Midbrain (tissue), 1 donor: ENCODE measurements around the gene ZNF580.
A peak's percentile ranks its signal among the peaks of the same experiment; 100 is the strongest.

Experiments
- DNase-seq: peaks from one replicate; lab custom pipeline; 2025; lab: John Stamatoyannopoulos, UW

ZNF580 gene

GRCh38 chr19:55660991-55661390, 20.2 kb downstream of the ZNF580 start:
- DNase-seq: no peak

DNA sequence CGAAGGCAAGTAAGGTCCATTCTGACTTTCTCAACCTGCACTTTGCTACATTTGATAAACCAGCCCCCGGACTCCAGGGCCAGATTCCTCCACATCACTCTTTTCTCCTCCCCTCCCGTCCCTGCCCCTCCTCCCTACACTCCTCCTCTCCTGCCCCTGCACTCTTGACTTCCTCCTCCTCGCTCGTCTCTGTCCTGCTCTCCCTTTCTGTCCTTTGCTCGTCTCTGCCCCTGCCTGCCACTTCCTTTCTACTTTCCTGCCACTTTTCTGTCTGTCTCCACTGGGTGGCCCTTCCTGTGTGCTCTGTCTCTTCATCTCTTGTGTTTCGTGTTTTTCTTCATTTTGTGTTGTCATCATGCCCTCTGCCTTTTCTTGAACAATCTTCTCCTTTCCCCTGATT, 21.0 kb downstream of the ZNF580 start:
- DNase-seq: no peak

DNA sequence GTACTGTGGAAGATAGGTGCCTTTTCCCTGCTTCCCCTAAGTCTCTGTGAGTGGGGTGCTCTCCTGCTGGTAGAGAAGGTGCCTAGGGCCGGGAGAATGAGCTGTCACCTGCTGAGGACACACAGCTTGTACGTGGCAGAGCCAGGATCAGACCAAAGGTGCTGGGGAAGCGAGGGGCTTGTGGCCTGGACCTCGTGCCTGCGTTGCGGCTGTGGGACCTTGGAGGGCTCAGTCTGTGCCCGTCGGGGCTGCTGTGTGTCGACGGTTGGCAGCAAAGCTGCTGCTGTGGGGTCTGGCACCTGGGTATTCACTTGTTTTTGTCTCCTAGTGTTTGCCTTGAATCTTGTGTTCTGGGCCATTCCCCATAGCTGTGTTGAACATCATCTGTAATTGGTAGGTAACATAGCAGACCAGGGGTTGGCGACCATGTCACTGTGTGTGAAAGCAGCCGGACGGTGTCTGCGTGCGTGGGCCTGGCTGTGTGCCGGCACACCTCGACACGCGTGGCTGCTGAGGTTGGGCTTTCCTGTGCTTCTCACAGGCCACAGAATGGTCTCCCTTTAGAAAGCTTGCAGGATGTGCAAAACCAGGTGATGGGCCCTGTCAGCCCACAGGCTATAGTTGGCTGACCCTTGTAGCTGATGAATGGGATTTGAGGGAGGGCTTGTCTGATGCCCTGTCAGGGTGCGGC, 23.2 kb downstream of the ZNF580 start:
- no peak for DNase-seq

DNA sequence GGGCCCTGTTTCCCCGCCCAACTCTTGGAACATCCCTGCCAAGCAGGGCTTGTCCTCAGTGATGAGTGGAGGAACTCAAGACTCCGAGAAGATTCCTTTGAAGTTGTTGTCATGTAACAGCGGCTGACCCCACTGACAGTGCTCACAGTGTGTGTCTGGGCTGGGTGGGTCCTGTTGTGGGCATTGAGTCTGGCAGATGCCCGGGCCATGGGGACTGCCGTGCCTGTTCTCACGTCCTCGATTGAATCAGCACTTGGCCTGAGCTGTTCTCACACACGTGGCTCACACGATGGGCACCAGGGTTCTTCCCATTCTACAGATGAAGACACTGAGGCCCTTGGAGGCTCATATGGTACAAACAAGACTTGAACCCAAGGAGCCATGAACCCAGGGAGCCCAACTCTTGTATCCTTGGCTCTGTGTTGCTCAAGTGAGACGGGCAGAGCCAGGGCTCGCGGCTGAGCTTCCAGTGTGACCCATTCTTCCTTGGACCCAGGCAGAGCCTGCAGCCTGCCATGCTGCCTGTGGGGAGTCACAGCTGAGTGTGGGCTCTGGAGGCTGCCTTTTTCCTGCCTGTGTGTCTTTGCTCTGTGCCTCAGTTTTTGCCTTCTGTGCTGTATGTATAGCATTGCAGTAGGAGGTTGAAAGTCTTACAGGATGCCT, 25.7 kb downstream of the ZNF580 start:
- no peak for DNase-seq

DNA sequence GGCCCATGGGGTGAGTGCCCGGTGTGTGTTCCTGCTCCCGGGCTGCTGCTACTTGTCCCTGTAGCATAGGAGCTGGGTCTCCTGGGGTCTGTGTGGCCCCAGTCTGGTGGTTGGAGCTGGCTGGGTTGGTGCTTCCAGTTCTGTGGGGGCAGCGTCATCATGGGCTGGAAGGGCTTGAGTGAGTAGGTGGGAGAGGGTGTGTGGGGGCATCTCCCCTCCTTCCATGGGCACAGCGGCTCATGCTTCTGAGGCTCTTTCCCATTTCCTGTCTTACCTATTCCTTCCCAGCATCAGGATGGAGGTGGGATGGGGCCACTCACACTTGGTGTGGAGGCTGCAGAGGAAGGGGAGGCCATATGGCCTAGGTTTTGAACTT, 26.2 kb downstream of the ZNF580 start:
- no peak for DNase-seq

- no peak for DNase-seq
Measured at GRCh38 chr19:55667511-55667910, 26.7 kb downstream of the ZNF580 start.

- DNase-seq: no peak
Measured at GRCh38 chr19:55667958-55668357, 27.2 kb downstream of the ZNF580 start.

GRCh38 chr19:55668603-55669348, 28.0 kb downstream of the ZNF580 start:
- DNase-seq: no peak

- DNase-seq: no peak
Measured at GRCh38 chr19:55669418-55670279, 28.8 kb downstream of the ZNF580 start.

DNA sequence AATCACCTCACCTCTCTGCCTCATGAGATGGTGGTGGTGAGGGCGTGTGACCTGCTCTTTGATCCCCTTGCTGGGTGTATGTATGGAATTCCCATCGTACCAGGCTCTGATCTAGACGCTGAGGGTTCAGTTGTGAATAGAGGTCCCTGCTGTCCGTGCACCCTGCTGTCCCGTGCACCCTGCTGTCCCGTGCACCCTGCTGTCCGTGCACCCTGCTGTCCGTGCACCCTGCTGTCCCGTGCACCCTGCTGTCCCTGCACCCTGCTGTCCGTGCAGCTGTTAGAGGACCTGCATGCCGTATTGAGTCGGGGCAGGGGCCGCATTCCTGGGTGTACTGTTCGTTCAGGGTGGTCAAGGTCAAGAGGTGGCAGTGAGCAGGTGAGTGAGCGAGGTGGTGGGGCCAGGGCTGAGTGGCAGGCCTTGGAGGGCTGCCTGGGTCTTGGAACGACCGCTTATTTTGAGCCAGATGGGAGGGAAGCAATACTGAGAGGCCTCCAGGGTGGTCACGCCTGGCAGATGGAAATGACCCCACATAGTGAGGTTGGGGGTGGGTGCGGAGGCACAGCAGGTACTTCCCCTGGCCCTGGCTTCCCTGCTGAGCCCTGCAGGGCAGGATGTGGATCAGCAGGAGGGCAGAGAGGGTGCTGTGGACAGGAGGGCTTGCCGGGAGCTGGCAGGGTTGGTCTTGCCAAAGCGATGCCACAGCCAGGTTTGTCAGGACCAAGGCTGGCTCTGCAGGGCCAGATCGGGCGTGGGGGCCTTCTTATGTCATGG, 29.7 kb downstream of the ZNF580 start:
- DNase-seq: no peak

DNA sequence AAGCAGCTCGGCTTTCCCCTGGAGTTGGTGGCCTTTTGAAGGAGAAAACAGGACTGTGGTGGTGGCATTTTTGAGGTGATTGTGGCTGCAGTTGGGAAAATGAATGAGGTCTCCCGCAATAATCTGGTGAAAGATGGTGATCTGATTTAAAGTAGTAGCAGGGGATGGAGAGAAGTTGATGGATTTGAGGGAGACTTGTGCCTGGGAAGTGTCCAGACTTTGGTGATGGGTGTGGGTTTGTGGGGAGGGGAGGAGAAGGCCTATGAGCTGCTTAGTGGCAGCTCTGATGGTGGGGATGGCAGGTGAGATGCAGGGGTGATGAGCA, 30.2 kb downstream of the ZNF580 start:
- no peak for DNase-seq

- DNase-seq: no peak
Measured at GRCh38 chr19:55672418-55672817, 31.6 kb downstream of the ZNF580 start.

DNA sequence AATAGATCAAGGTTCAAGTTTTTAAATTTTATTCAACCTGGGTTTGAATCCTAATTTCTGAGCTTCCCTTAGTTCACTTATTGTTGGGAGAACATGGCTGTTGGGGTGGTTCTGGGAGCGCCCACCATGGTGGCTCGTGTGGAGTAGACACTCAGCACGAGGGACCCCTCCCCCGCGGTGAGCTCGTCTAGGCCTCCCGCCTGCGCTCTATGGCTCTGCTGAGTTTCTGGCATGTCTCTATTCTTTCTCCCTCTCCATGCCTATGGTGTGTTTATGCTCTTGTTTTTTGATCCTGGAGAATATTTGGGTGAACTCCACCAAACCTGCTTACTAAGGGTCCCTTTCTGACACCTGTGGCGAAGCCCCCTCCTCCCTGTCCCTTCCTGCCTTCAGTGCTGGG, 32.7 kb downstream of the ZNF580 start:
- DNase-seq: no peak

GRCh38 chr19:55673889-55674288, 33.1 kb downstream of the ZNF580 start:
- no peak for DNase-seq

- DNase-seq: no peak
Measured at GRCh38 chr19:55674459-55674840, 33.6 kb downstream of the ZNF580 start.

DNA sequence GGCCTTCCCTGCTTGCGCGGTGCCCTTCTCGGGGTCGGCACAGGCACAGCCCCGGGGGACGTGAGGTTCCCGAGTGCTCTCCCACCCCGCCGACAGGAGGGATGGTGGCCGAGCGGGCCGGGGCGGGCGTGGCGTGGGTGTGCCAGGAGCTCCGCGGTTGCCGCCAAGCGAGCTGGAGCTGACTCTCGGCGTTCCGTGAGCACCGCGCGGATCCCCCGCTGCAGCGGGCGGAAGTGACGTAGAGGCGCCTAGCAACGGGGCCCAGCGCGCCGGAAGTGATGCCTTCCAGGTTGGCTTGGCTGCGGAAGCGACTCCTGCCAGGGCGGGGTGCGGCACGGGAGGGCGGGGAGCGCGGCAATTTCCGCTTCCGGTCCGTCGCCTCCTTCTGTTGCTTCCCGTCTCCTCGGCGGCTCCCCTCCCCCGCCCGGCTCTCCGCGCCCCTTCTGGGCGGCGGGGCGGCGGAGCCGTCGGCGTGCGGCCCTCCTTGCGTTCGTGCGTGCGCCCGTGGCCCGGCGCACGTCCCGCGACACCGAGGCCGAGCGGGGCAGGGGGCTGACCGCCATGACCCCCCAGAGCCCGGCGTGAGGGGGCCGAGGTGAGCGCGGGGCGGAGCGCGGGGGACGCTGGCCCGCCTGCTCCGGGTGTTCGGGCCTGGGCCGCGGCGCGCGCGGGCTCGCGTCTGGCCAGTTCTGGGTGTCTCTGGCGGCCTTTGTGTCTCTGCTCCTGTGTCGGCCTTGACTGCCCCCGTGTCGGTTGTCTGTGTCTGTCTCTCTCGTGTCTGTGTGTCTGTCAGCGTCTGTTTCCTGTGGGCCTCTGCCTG, 34.2 kb downstream of the ZNF580 start, which contains the start of gene EPN1:
TSS of gene EPN1 (plus strand) at position 386 of the 820 bp plus-strand sequence. CDS start 3,402 bp downstream, outside the sequence.
- DNase-seq: peak; percentile 96

DNA sequence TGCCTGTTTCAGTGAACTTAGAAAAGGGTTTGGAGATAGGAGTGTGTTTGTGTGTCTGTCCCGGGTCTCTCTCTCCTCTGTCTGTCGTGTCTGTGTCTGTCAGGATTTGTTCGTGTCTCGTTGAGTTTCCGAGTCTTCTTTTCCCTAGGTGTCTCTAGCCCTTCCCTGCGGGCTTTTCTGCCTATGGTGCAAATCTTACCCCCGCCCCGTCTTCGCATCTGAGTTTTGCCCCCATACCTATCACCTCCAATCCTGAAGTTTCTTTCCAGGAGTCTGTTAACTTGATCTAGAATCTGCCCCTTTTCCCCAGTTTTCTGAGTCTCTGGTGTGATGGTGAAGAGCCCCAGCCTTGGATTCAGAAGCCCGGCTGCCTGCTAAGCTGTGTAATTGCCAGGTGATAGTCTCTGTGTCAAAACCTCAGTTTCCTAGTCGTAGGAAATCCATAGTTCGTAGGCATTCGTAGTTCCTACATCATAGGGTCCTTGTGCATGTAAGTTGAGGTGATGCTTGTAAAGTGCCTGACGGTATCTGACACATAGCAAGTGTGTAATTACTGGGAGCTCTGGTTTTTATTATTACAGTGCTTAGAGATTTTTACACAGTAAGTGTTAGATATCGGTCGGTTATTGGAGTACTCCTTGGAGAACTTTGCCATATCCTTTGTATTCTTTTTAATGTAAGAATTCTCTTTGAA, 35.0 kb downstream of the ZNF580 start:
- no peak for DNase-seq

DNA sequence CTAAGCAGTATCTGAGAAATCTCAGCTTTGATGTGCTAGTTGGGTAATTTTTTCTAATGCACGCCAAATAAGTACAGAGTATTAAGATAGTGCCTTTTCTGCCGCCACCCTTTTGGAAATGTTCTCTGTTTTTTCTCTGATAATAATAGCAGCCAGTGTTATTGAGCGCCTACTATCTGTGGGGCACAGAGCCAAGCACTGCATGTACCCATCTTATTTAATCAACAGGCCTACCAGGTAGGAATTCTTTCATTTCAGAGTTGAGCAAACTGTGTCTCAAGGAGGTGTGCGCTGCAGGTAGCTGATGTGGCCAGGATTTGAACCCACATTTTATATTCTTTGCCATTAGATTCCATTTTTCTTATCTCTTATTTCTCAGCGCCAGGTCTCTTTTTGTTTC, 35.6 kb downstream of the ZNF580 start:
- no peak for DNase-seq

DNA sequence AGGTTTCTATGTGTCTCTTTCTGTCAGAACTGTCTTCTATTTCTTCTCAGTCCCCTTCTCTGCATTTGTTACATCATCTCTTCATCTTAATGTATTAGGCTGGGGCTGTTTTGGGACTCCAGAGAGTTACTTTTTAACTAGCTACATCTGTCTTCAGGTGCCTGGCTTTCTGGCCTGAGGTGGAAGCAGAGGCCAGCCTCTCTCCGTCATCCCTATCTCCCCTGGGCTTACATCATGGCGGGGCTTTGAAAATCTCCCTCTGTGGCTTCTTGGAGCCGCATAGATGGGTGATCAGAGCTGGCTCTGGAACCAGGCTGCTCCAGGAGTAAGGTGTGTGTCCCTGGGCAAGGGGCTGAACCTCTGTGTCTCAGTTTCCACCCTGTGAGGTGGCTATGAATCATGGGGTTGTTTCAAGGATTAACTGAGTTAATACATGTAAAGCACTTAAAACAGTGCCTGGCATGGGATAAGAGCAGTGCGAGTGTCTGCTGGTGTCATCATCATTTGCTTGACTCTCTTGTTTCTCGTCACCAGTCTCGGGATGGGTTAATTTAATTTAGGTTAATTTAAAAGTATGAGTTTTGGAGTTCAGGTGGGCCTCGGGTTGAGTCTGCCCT, 36.2 kb downstream of the ZNF580 start:
- no peak for DNase-seq
